H1 (cell line): ENCODE measurements around the gene ARNT2. TPM values are rescaled to one million over a fixed set of nuclear protein-coding genes. Genes with fewer than 3 reads are reported as not detected.

ENCODE experiments used
- FOSL1 ChIP-seq: IDR thresholded peaks from 2 replicates; pipeline ENCODE4 v1.6.1; 2011; ENCODE audit warnings: mild to moderate bottlenecking, low read depth, low read length, moderate library complexity; ENCODE audit not compliant: insufficient read depth
- MAFK ChIP-seq: IDR thresholded peaks from 2 replicates; pipeline ENCODE4 v1.6.1; 2012; ENCODE audit warnings: low read depth, mild to moderate bottlenecking, improper control_type of control experiment, low read length
- NANOG ChIP-seq: IDR thresholded peaks from 2 replicates; pipeline ENCODE4 v1.6.1; 2011; ENCODE audit warnings: low read length, low read depth, mild to moderate bottlenecking, inconsistent platforms; ENCODE audit not compliant: insufficient read depth, poor library complexity, severe bottlenecking
- polyA plus RNA-seq, 7 experiments: library from polyadenylated mRNA; depleted of rRNA in 3 of 7; stranded (reverse) in 5 of 7; unstranded in 2 of 7; fragments of >200 nt in 5 of 7; fragments of 200-250 nt in 2 of 7; gene quantifications; 1 replicate in 5 of 7; 2 replicates in 1 of 7; 4 replicates in 1 of 7; pipeline versions ENCODE4 v1.2.1 to v1.2.3, GENCODE V29; 2011 to 2013; ENCODE audit warnings: missing spikeins in 2 of 7, mixed read lengths in 2 of 7
- total RNA-seq: library from RNA; stranded (reverse); fragmentation: NEBNext Ultra II Directional; extraction: Animal tissue kit (Norgen Biotek cat#: 25700); gene quantifications from 2 replicates; pipeline ENCODE4 v1.2.1, GENCODE V29; 2021

ARNT2 gene
- total and polyA plus RNA-seq, 2 of the 8 experiments (the other 6 are each of a cell fraction or from before 2014, with no cell fraction given) = 9.5 to 14.6 TPM

DNA sequence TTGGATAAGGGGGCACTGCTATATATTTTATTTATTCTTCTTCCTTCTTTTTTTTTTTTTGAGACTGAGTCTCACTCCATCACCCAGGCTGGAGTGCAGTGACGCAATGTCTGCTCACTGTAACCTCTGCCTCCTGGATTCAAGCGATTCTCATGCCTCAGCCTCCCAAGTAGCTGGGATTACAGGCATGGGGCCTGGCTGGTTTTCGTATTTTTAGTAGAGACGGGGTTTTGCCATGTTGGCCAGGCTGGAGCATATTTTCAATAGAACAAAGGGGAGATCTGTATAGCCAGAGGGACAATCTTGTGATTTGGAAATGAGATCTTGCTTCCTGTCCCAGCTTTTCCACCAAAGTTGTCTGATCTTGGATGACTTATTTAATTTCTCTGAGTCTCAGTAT is 157.9 kb downstream of the ARNT2 start (continued):
- TF ChIP-seq NANOG (no peak), FOSL1 (no peak), MAFK (no peak)
